H1 (cell line): ENCODE measurements around the gene TPRN. TPM values are rescaled to one million over a fixed set of nuclear protein-coding genes. Genes with fewer than 3 reads are reported as not detected.

Source experiments
- CTCF ChIA-PET: fragments of 300-600 bp; sonication (Branson Sonifier 250); formaldehyde crosslinking; loops from one replicate; lab custom pipeline; 2021; ENCODE audit not compliant: partially characterized antibody; lab: Charles Lee
- POLR2A ChIA-PET: fragments of 300-600 bp; sonication (Branson Sonifier 250); formaldehyde crosslinking; loops from one replicate; lab custom pipeline; 2021; ENCODE audit warnings: inconsistent platforms; ENCODE audit not compliant: partially characterized antibody; lab: Charles Lee
- DNase-seq, 2 experiments: peaks; one replicate each; pipeline versions ENCODE4 v3.0.0 to v3.0.0-alpha.2; 2010 to 2022; ENCODE audit warnings: low spot score in 2 of 2, low read depth in 1 of 2, mixed read lengths in 1 of 2
- FAIRE-seq: peaks from 2 replicates; lab custom pipeline; 2011; peaks lifted over from hg19 to GRCh38; lab: Jason Lieb, UNC
- H2AFZ ChIP-seq: 2 replicates; pipeline ENCODE4 v1.8.1; 2012; ENCODE audit warnings: low read length, inconsistent platforms
- H2AK5ac ChIP-seq: 2 replicates; pipeline ENCODE4 v1.6.1; 2013; ENCODE audit warnings: low read depth, low read length
- H2BK120ac ChIP-seq: replicated peaks from 2 replicates; pipeline ENCODE3; 2013; ENCODE audit warnings: low read depth, low read length, inconsistent platforms
- H2BK12ac ChIP-seq: 2 replicates; pipeline ENCODE4 v1.6.1; 2013; ENCODE audit warnings: low read depth, low read length
- H2BK15ac ChIP-seq: 2 replicates; pipeline ENCODE4 v1.6.1; 2013; ENCODE audit warnings: low read length
- H2BK20ac ChIP-seq: 2 replicates; pipeline ENCODE4 v1.6.1; 2013; ENCODE audit warnings: low read length
- H2BK5ac ChIP-seq: 2 replicates; pipeline ENCODE4 v1.6.1; 2013; ENCODE audit warnings: low read depth, low read length
- H3K14ac ChIP-seq: 2 replicates; pipeline ENCODE4 v1.6.1; 2013; ENCODE audit warnings: inconsistent platforms; ENCODE audit not compliant: insufficient read length
- H3K18ac ChIP-seq: 2 replicates; pipeline ENCODE4 v1.6.1; 2013; ENCODE audit warnings: low read length; ENCODE audit errors: extremely low read depth
- H3K23ac ChIP-seq: 2 replicates; pipeline ENCODE4 v1.6.1; 2013; ENCODE audit warnings: inconsistent platforms; ENCODE audit not compliant: insufficient read length
- H3K23me2 ChIP-seq: 2 replicates; pipeline ENCODE4 v1.6.1; 2013; ENCODE audit warnings: low read depth, low read length
- H3K27ac ChIP-seq: 2 replicates; pipeline ENCODE4 v1.6.1; 2011; ENCODE audit warnings: low read depth, low read length, inconsistent platforms
- H3K27me3 ChIP-seq, 4 experiments: replicated peaks in 1 of 4; 1 replicate in 1 of 4; 2 replicates in 3 of 4; pipeline versions ENCODE4 v1.6.1 to v1.8.1; 2011 to 2013; ENCODE audit warnings: low read length in 3 of 4, mild to moderate bottlenecking in 3 of 4, inconsistent platforms in 2 of 4, mixed read lengths in 2 of 4, moderate library complexity in 1 of 4; ENCODE audit not compliant: control insufficient read depth in 3 of 4, insufficient read depth in 3 of 4; ENCODE audit errors: extremely low read depth in 1 of 4
- H3K36me3 ChIP-seq, 4 experiments: 2 replicates each; pipeline versions ENCODE4 v1.6.1 to v1.8.1; 2011 to 2013; ENCODE audit warnings: mild to moderate bottlenecking in 4 of 4, low read length in 3 of 4, moderate library complexity in 2 of 4, control low read depth in 1 of 4, inconsistent platforms in 1 of 4; ENCODE audit not compliant: insufficient read depth in 4 of 4, control insufficient read depth in 2 of 4
- H3K4ac ChIP-seq: replicated peaks from 2 replicates; pipeline ENCODE3; 2013; ENCODE audit warnings: low read length, low read depth, mixed read lengths, inconsistent platforms; ENCODE audit not compliant: insufficient read length
- H3K4me1 ChIP-seq, 4 experiments: replicated peaks in 1 of 4; 1 replicate in 1 of 4; 2 replicates in 3 of 4; pipeline versions ENCODE4 v1.6.1 to v1.8.1; 2011 to 2013; ENCODE audit warnings: low read length in 3 of 4, inconsistent platforms in 2 of 4, mixed read lengths in 1 of 4; ENCODE audit not compliant: insufficient read depth in 4 of 4, control insufficient read depth in 3 of 4
- H3K4me2 ChIP-seq, 2 experiments: 2 replicates each; pipeline versions ENCODE4 v1.6.1 to v1.8.1; 2011 to 2013; ENCODE audit warnings: low read depth in 2 of 2, low read length in 2 of 2, control low read depth in 1 of 2, inconsistent platforms in 1 of 2, mild to moderate bottlenecking in 1 of 2; ENCODE audit not compliant: insufficient read depth in 1 of 2
- H3K4me3 ChIP-seq, 4 experiments: fragments of 200-600, 300-600 bp in 1 of 4; sonication (generic), shearing (Covaris generic), sonication (Bioruptor Twin) in 1 of 4; 2 replicates each; pipeline versions ENCODE4 v1.5.1 to v1.8.1; 2011 to 2016; ENCODE audit warnings: low read length in 4 of 4, low read depth in 3 of 4, control low read depth in 2 of 4, inconsistent platforms in 2 of 4, mild to moderate bottlenecking in 2 of 4, mixed read lengths in 1 of 4, moderate library complexity in 1 of 4; ENCODE audit not compliant: insufficient read depth in 2 of 4; ENCODE audit errors: extremely low read depth in 1 of 4
- H3K56ac ChIP-seq: replicated peaks from 2 replicates; pipeline ENCODE3; 2013; ENCODE audit warnings: low read depth, mild to moderate bottlenecking, mixed read lengths, low read length, inconsistent platforms; ENCODE audit not compliant: insufficient read length
- H3K79me1 ChIP-seq: 2 replicates; pipeline ENCODE4 v1.6.1; 2013; ENCODE audit warnings: low read depth, low read length, control low read depth
- H3K79me2 ChIP-seq, 2 experiments: 2 replicates each; pipeline versions ENCODE4 v1.6.1 to v1.8.1; 2012 to 2013; ENCODE audit warnings: low read length in 2 of 2, mild to moderate bottlenecking in 2 of 2, inconsistent platforms in 1 of 2; ENCODE audit not compliant: insufficient read depth in 2 of 2, control insufficient read depth in 1 of 2
- H3K9ac ChIP-seq, 4 experiments: replicated peaks in 1 of 4; 1 replicate in 1 of 4; 2 replicates in 3 of 4; pipeline versions ENCODE4 v1.6.1 to v1.8.1; 2011 to 2013; ENCODE audit warnings: low read depth in 3 of 4, low read length in 3 of 4, control low read depth in 2 of 4, mild to moderate bottlenecking in 2 of 4, moderate library complexity in 2 of 4, inconsistent platforms in 1 of 4; ENCODE audit errors: extremely low read depth in 1 of 4
- H3K9me3 ChIP-seq, 2 experiments: 2 replicates each; pipeline versions ENCODE4 v1.6.1 to v1.8.1; 2012 to 2013; ENCODE audit warnings: mild to moderate bottlenecking in 2 of 2, moderate library complexity in 2 of 2, control low read depth in 1 of 2, inconsistent platforms in 1 of 2, low read depth in 1 of 2, low read length in 1 of 2, mixed read lengths in 1 of 2; ENCODE audit not compliant: insufficient read depth in 2 of 2
- H4K20me1 ChIP-seq, 2 experiments: replicated peaks in 1 of 2; 2 replicates each; pipeline versions ENCODE3 to v1.8.1; 2011 to 2013; ENCODE audit warnings: inconsistent platforms in 2 of 2, low read length in 2 of 2, mild to moderate bottlenecking in 1 of 2; ENCODE audit not compliant: insufficient read depth in 2 of 2, control insufficient read depth in 1 of 2
- H4K5ac ChIP-seq: 2 replicates; pipeline ENCODE4 v1.6.1; 2013; ENCODE audit warnings: low read length, low read depth, mixed read lengths, inconsistent platforms; ENCODE audit not compliant: insufficient read length
- H4K8ac ChIP-seq: 2 replicates; pipeline ENCODE4 v1.8.0; 2013; ENCODE audit warnings: mild to moderate bottlenecking, moderate library complexity, low read length, inconsistent platforms; ENCODE audit not compliant: insufficient read depth; ENCODE audit errors: extremely low read depth
- H4K91ac ChIP-seq: replicated peaks from 2 replicates; pipeline ENCODE3; 2013; ENCODE audit warnings: low read length, mixed read lengths, inconsistent platforms; ENCODE audit not compliant: insufficient read length
- CHD2 ChIP-seq: IDR thresholded peaks from 2 replicates; pipeline ENCODE4 v1.6.1; 2012; ENCODE audit warnings: low read length, improper control_type of control experiment
- CTBP2 ChIP-seq: IDR thresholded peaks from 2 replicates; pipeline ENCODE4 v1.7.0; 2011; ENCODE audit warnings: borderline replicate concordance, mild to moderate bottlenecking, moderate library complexity, mixed read lengths, low read length; ENCODE audit not compliant: insufficient read depth, insufficient read length
- FOSL1 ChIP-seq: IDR thresholded peaks from 2 replicates; pipeline ENCODE4 v1.6.1; 2011; ENCODE audit warnings: mild to moderate bottlenecking, low read depth, low read length, moderate library complexity; ENCODE audit not compliant: insufficient read depth
- MAFK ChIP-seq: IDR thresholded peaks from 2 replicates; pipeline ENCODE4 v1.6.1; 2012; ENCODE audit warnings: low read depth, mild to moderate bottlenecking, improper control_type of control experiment, low read length
- RXRA ChIP-seq: IDR thresholded peaks from 2 replicates; pipeline ENCODE4 v1.6.1; 2011; ENCODE audit warnings: low read depth, mild to moderate bottlenecking, low read length, moderate library complexity; ENCODE audit not compliant: insufficient read depth
- SAP30 ChIP-seq: fragments of 300-600 bp; sonication (generic); IDR thresholded peaks from 2 replicates; pipeline ENCODE4 v1.7.1; 2012; ENCODE audit warnings: low read length, moderate library complexity, mild to moderate bottlenecking, inconsistent platforms; ENCODE audit not compliant: insufficient read depth, insufficient replicate concordance
- WGBS, 2 experiments: shearing (Covaris generic) in 1 of 2; methylation state at CpG; one replicate each; pipeline versions ENCODE4 v1.1.6 to v1.1.7; 2013 to 2015; ENCODE audit warnings: low lambda C conversion rate in 2 of 2, mixed read lengths in 2 of 2, inconsistent platforms in 1 of 2, low coverage in 1 of 2, missing lambda C conversion rate in 1 of 2; ENCODE audit not compliant: insufficient replicate concordance in 2 of 2, insufficient coverage in 1 of 2, insufficient read length in 1 of 2; ENCODE audit errors: extremely low coverage in 1 of 2, missing lambda C conversion rate in 1 of 2; 5-methylcytosine and 5-hydroxymethylcytosine counted together
- polyA plus RNA-seq, 7 experiments: library from polyadenylated mRNA; depleted of rRNA in 3 of 7; stranded (reverse) in 5 of 7; unstranded in 2 of 7; fragments of >200 nt in 5 of 7; fragments of 200-250 nt in 2 of 7; gene quantifications; 1 replicate in 5 of 7; 2 replicates in 1 of 7; 4 replicates in 1 of 7; pipeline versions ENCODE4 v1.2.1 to v1.2.3, GENCODE V29; 2011 to 2013; ENCODE audit warnings: missing spikeins in 2 of 7, mixed read lengths in 2 of 7
- total RNA-seq: library from RNA; stranded (reverse); fragmentation: NEBNext Ultra II Directional; extraction: Animal tissue kit (Norgen Biotek cat#: 25700); gene quantifications from 2 replicates; pipeline ENCODE4 v1.2.1, GENCODE V29; 2021

The TPRN gene
- total and polyA plus RNA-seq, 2 of the 8 experiments (the other 6 are each of a cell fraction or from before 2014, with no cell fraction given): 9.7 to 23.2 TPM

DNA sequence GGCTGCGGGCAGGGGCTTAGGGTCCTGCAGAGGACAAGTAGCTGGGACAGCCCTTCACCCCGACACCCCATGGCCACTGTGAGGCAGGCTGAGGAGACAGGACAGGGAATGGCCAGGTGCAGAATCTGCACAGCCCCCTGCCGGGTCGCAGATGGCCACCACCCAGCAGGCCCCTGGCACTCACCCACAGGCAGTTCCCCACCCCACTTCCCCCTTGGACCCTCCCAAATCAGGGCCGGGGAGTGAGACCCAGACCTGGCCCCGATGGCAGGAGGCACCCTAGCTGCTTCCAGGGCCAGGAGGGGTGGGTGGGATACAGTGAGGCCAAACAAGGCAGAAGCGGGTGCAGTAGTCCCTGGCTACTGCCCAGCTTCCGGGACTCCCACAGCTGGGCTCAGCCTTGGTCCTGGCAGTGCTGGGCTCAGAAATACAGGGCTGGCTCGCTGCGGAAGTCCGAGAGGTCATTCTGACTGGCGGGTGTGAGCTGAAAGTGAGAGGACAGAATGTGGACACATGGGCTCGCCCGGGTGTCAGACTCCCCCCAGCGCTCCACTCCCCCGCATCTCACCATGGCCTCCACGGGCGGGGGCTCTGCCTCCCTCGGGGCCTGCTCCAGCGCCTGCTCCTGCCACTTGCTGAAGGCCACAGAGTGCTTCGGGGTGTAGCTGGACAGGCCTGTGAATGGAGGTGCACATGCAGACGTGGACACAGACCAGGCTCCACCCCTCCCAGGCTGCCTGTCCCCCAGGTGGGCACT, 8.7 kb downstream of the TPRN start:
- Histone ChIP-seq H3K27me3 (no peaks in the 10 kb centered on the region), H4K20me1 (peaks cover 15 to 37% of the 10 kb centered on the region in 2 experiments), H3K23me2 (peaks cover 8% of the 10 kb centered on the region; the same call in 1 of the 2 replicates), H3K9me3 (no peaks in the 10 kb centered on the region), H3K56ac (no peak overlapping the region), H3K36me3 (peaks cover 0 to 4% (median 1%) of the 10 kb centered on the region in 4 experiments; a peak in 2 of 8 replicates), H3K27ac (no peak overlapping the region), H3K4me3 (no peak overlapping the region), H3K79me2 (peaks cover 0 to 27% of the 10 kb centered on the region in 2 experiments; a peak in 2 of 4 replicates), H3K4ac (no peak overlapping the region), H2AFZ (no peak overlapping the region), H2BK120ac (no peak overlapping the region), H3K79me1 (peaks cover 10% of the 10 kb centered on the region), H2AK5ac (no peak overlapping the region), H4K8ac (no peak overlapping the region; the same call in 1 of the 2 replicates), H4K91ac (no peak overlapping the region), H2BK12ac (no peak overlapping the region), H2BK15ac (no peak overlapping the region), H3K14ac (no peak overlapping the region), H3K18ac (no peak overlapping the region), H3K23ac (no peak overlapping the region), H3K4me2 (no peak overlapping the region), H3K4me1 (peaks cover 0 to 34% (median 10%) of the 10 kb centered on the region in 4 experiments; a peak in 6 of 7 replicates), H2BK5ac (no peak overlapping the region), H4K5ac (no peak overlapping the region), H3K9ac (no peak overlapping the region), H2BK20ac (no peak overlapping the region)
- 93% methylated on average over 16 of the region's 22 CpGs; no CpG with 5 or more reads in 1 of the 2 experiments for WGBS, 2 experiments
- CTCF ChIA-PET: interaction anchor here (1.1 to 14.0 kb wide), 7 partner anchors 7 to 61 kb away, joined by 3 to 204 read pairs (median 5); partner anchors contain the start of genes CYSRT1, LRRC26, RNF208 and RNF224
- FAIRE-seq (no peak), DNase-seq (no peak)
- POLR2A ChIA-PET: interaction anchor here (0.8 to 11.0 kb wide), 10 partner anchors 10 to 62 kb away, joined by 3 to 107 read pairs (median 4); partner anchors contain the start of genes NDOR1, RNF224, TMEM203 and TPRN
- TF ChIP-seq MAFK: no peak
- TF ChIP-seq FOSL1: no peak
- no peak for TF ChIP-seq CHD2
- TF ChIP-seq CTBP2: no peak
- no peak for TF ChIP-seq RXRA
- no peak for TF ChIP-seq SAP30
